Mesendoderm (in vitro differentiated cells): ENCODE results near the gene CALCOCO1.

Experiments used
- DNase-seq: peaks from one replicate; pipeline ENCODE4 v3.0.0; 2013
- H2AK5ac ChIP-seq: 2 replicates; pipeline ENCODE4 v1.6.1; 2013; ENCODE audit warnings: low read length, inconsistent platforms
- H2BK120ac ChIP-seq: 2 replicates; pipeline ENCODE4 v1.6.1; 2013; ENCODE audit warnings: low read depth, mild to moderate bottlenecking, low read length, moderate library complexity, mixed read lengths
- H2BK15ac ChIP-seq: replicated peaks from 2 replicates; pipeline ENCODE4 v1.6.1; 2013; ENCODE audit warnings: low read depth, mild to moderate bottlenecking, moderate library complexity
- H2BK5ac ChIP-seq: 2 replicates; pipeline ENCODE4 v1.6.1; 2013; ENCODE audit warnings: low read length, inconsistent platforms
- H3K18ac ChIP-seq: 2 replicates; pipeline ENCODE4 v1.6.1; 2013; ENCODE audit warnings: mild to moderate bottlenecking, low read length, mixed read lengths
- H3K23ac ChIP-seq: one replicate; pipeline ENCODE4 v1.6.1; 2013; ENCODE audit warnings: low read length
- H3K27ac ChIP-seq: 2 replicates; pipeline ENCODE4 v1.5.1; 2013; ENCODE audit warnings: low read depth, mild to moderate bottlenecking, inconsistent platforms, low read length, moderate library complexity
- H3K27me3 ChIP-seq: 2 replicates; pipeline ENCODE4 v1.6.1; 2013; ENCODE audit warnings: low read length, control low read depth, mild to moderate bottlenecking, inconsistent platforms; ENCODE audit not compliant: insufficient read depth, poor library complexity
- H3K36me3 ChIP-seq: 2 replicates; pipeline ENCODE4 v1.6.1; 2013; ENCODE audit warnings: low read length, inconsistent platforms; ENCODE audit not compliant: control insufficient read depth, insufficient read depth
- H3K4ac ChIP-seq: one replicate; pipeline ENCODE4 v1.6.1; 2013; ENCODE audit warnings: low read depth, mild to moderate bottlenecking, low read length, moderate library complexity
- H3K4me1 ChIP-seq: 2 replicates; pipeline ENCODE4 v1.6.1; 2013; ENCODE audit warnings: low read depth, low read length, inconsistent platforms; ENCODE audit not compliant: control insufficient read depth
- H3K4me2 ChIP-seq: 2 replicates; pipeline ENCODE4 v1.6.1; 2013; ENCODE audit warnings: low read length
- H3K4me3 ChIP-seq: 2 replicates; pipeline ENCODE4 v1.5.1; 2013; ENCODE audit warnings: mild to moderate bottlenecking, low read length
- H3K56ac ChIP-seq: one replicate; pipeline ENCODE4 v1.6.1; 2013; ENCODE audit warnings: low read length
- H3K79me1 ChIP-seq: 2 replicates; pipeline ENCODE4 v1.6.1; 2013; ENCODE audit warnings: low read length, inconsistent platforms
- H3K79me2 ChIP-seq: 2 replicates; pipeline ENCODE4 v1.6.1; 2013; ENCODE audit warnings: mild to moderate bottlenecking, low read length; ENCODE audit not compliant: control insufficient read depth, insufficient read depth
- H3K9ac ChIP-seq: 2 replicates; pipeline ENCODE4 v1.6.1; 2013; ENCODE audit warnings: low read length, inconsistent platforms
- H4K5ac ChIP-seq: one replicate; pipeline ENCODE4 v1.6.1; 2013; ENCODE audit warnings: low read length
- H4K8ac ChIP-seq: one replicate; pipeline ENCODE4 v1.6.1; 2013; ENCODE audit warnings: low read depth, mild to moderate bottlenecking, control low read depth, low read length, moderate library complexity
- WGBS: extraction: QIAGEN DNeasy Blood & Tissue Kit; methylation state at CpG from one replicate; pipeline ENCODE4 v1.1.7; 2013; ENCODE audit warnings: low lambda C conversion rate, missing lambda C conversion rate; ENCODE audit not compliant: insufficient coverage; ENCODE audit errors: extremely low coverage; 5-methylcytosine and 5-hydroxymethylcytosine counted together

Gene CALCOCO1

GRCh38 chr12:53709671-53710070 lies 17.6 kb downstream of the CALCOCO1 start:
- Histone ChIP-seq H2BK120ac (no peak overlapping the region), H3K4ac (no peak overlapping the region), H3K36me3 (no peaks in the 10 kb centered on the region), H2BK5ac (no peak overlapping the region), H3K4me2 (no peak overlapping the region), H4K8ac (no peak overlapping the region), H3K27me3 (peaks cover 2% of the 10 kb centered on the region), H3K79me1 (no peaks in the 10 kb centered on the region), H3K18ac (no peak overlapping the region), H3K56ac (no peak overlapping the region), H3K9ac (no peak overlapping the region), H3K23ac (no peak overlapping the region), H4K5ac (no peak overlapping the region), H2AK5ac (no peak overlapping the region), H3K4me3 (no peak overlapping the region), H3K79me2 (no peaks in the 10 kb centered on the region), H2BK15ac (no peak overlapping the region), H3K4me1 (no peaks in the 10 kb centered on the region), H3K27ac (no peak overlapping the region)
- WGBS = no CpG with 5 or more reads among the region's 4 CpGs
- DNase-seq = no peak

DNA sequence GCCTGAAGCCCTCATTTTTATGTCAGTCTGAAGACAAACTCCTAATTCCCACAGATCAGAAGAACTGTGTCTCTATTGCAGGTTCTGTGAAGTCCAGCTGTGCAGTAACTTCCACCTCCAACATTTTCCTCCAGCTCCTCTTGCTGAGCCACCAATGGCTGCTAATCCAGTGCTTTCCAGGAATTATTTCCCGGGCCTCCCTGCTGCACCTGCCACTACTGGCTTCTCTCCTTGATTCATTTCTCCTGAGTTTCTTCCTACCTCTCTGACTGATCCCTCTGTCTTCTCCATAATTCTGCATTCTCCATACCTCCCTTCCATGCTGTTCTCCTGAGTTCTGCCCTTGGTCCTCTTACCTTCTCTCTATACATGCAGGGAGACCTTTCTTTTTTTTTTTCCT lies 21.2 kb downstream of the CALCOCO1 start:
- no peaks in the 10 kb centered on the region for H3K4me1 ChIP-seq
- H2BK120ac ChIP-seq = no peak overlapping the region
- no CpG with 5 or more reads among the region's 1 CpG for WGBS
- no peak overlapping the region for H4K5ac ChIP-seq
- no peaks in the 10 kb centered on the region for H3K36me3 ChIP-seq
- H3K79me1 ChIP-seq = no peaks in the 10 kb centered on the region
- no peak overlapping the region for H2BK15ac ChIP-seq
- no peak overlapping the region for H2BK5ac ChIP-seq
- no peak overlapping the region for H3K27ac ChIP-seq
- no peak overlapping the region for H3K56ac ChIP-seq
- H3K23ac ChIP-seq = no peak overlapping the region
- H3K27me3 ChIP-seq = peaks cover 2% of the 10 kb centered on the region
- H4K8ac ChIP-seq = no peak overlapping the region
- H2AK5ac ChIP-seq = no peak overlapping the region
- no peak overlapping the region for H3K4me3 ChIP-seq
- H3K9ac ChIP-seq = no peak overlapping the region
- no peak for DNase-seq
- H3K4me2 ChIP-seq = no peak overlapping the region
- no peak overlapping the region for H3K4ac ChIP-seq
- H3K79me2 ChIP-seq = no peaks in the 10 kb centered on the region
- H3K18ac ChIP-seq = no peak overlapping the region

DNA sequence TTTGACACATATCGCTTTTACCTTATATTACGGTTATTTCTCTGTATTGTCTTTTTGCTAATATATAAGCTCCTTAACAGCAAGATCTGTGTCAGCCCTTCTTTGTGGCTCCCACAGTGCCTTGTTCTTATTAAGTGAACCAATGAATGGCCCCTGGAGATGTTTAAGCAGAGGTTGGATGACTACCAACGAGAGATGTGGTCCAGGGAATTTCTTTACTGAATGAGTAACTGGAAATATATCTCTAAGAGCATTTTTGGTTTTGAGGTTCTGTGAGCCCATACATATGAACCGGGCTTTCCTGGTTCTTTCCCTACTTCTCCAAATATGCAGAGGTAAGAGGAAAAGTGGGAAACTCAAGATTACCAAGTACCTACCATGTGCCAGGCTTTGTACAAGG lies 23.5 kb downstream of the CALCOCO1 start:
- H3K79me1 ChIP-seq = no peaks in the 10 kb centered on the region
- no peak overlapping the region for H4K8ac ChIP-seq
- no CpG with 5 or more reads among the region's 4 CpGs for WGBS
- H2BK5ac ChIP-seq = no peak overlapping the region
- no peak overlapping the region for H2BK15ac ChIP-seq
- no peaks in the 10 kb centered on the region for H3K36me3 ChIP-seq
- no peak overlapping the region for H3K27ac ChIP-seq
- H2AK5ac ChIP-seq = no peak overlapping the region
- H3K79me2 ChIP-seq = no peaks in the 10 kb centered on the region
- no peak overlapping the region for H3K9ac ChIP-seq
- H3K4ac ChIP-seq = no peak overlapping the region
- H3K4me1 ChIP-seq = no peaks in the 10 kb centered on the region
- H3K4me2 ChIP-seq = no peak overlapping the region
- no peak overlapping the region for H3K56ac ChIP-seq
- H3K18ac ChIP-seq = no peak overlapping the region
- no peak overlapping the region for H3K23ac ChIP-seq
- no peak for DNase-seq
- H4K5ac ChIP-seq = no peak overlapping the region
- no peak overlapping the region for H2BK120ac ChIP-seq
- no peak overlapping the region for H3K4me3 ChIP-seq
- H3K27me3 ChIP-seq = peaks cover 4% of the 10 kb centered on the region

GRCh38 chr12:53701518-53702264 lies 25.6 kb downstream of the CALCOCO1 start:
- Histone ChIP-seq H3K36me3 (no peaks in the 10 kb centered on the region), H3K56ac (no peak overlapping the region), H4K8ac (no peak overlapping the region), H3K9ac (no peak overlapping the region), H2BK15ac (no peak overlapping the region), H2BK5ac (no peak overlapping the region), H3K18ac (no peak overlapping the region), H3K27ac (no peak overlapping the region), H3K4me3 (no peak overlapping the region), H3K27me3 (peaks cover 12% of the 10 kb centered on the region), H3K4ac (no peak overlapping the region), H2AK5ac (no peak overlapping the region), H3K4me2 (no peak overlapping the region), H3K23ac (no peak overlapping the region), H2BK120ac (no peak overlapping the region), H3K79me2 (no peaks in the 10 kb centered on the region), H4K5ac (peak overlapping the region; percentile 26), H3K4me1 (no peaks in the 10 kb centered on the region), H3K79me1 (no peaks in the 10 kb centered on the region)
- peak; percentile 71 for DNase-seq
- no CpG with 5 or more reads among the region's 8 CpGs for WGBS

GRCh38 chr12:53700567-53700966 lies 26.7 kb downstream of the CALCOCO1 start:
- Histone ChIP-seq H3K23ac (no peak overlapping the region), H3K9ac (no peak overlapping the region), H3K79me2 (no peaks in the 10 kb centered on the region), H3K4ac (no peak overlapping the region), H3K36me3 (no peaks in the 10 kb centered on the region), H2BK120ac (no peak overlapping the region), H3K27ac (no peak overlapping the region), H4K8ac (no peak overlapping the region), H4K5ac (no peak overlapping the region), H2BK5ac (no peak overlapping the region), H3K27me3 (peaks cover 20% of the 10 kb centered on the region), H2AK5ac (no peak overlapping the region), H3K79me1 (no peaks in the 10 kb centered on the region), H3K4me1 (peaks cover 3% of the 10 kb centered on the region), H2BK15ac (no peak overlapping the region), H3K18ac (no peak overlapping the region), H3K4me3 (no peak overlapping the region), H3K4me2 (no peak overlapping the region), H3K56ac (no peak overlapping the region)
- no CpG with 5 or more reads among the region's 6 CpGs for WGBS
- no peak for DNase-seq

DNA sequence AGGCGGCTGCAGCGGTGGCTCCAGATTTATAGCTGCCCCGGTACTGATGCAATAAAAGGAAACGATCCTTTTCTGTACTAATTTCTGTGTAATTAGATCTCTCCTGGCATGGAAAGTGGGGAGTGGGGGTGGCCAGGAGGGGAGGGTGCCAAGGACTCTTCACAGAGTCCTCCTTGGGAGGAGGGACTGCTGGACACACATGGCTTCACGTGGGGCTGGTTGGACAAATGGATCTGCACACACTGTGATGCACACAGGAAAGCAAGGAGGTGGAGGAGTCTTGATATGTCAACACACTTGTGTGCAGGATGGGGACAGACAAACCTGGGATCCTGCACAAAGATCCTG lies 27.6 kb downstream of the CALCOCO1 start:
- whole genome bisulfite sequencing = no CpG with 5 or more reads among the region's 5 CpGs
- no peak overlapping the region for H2BK15ac ChIP-seq
- H3K4me2 ChIP-seq = no peak overlapping the region
- no peak overlapping the region for H3K56ac ChIP-seq
- no peak overlapping the region for H3K4ac ChIP-seq
- no peak overlapping the region for H4K5ac ChIP-seq
- H3K27ac ChIP-seq = no peak overlapping the region
- no peaks in the 10 kb centered on the region for H3K79me1 ChIP-seq
- no peak overlapping the region for H3K9ac ChIP-seq
- H3K27me3 ChIP-seq = peaks cover 23% of the 10 kb centered on the region
- no peak overlapping the region for H3K4me3 ChIP-seq
- H3K79me2 ChIP-seq = no peaks in the 10 kb centered on the region
- DNase-seq = no peak
- peaks cover 3% of the 10 kb centered on the region for H3K4me1 ChIP-seq
- no peak overlapping the region for H2BK5ac ChIP-seq
- no peak overlapping the region for H2AK5ac ChIP-seq
- H2BK120ac ChIP-seq = no peak overlapping the region
- H3K36me3 ChIP-seq = no peaks in the 10 kb centered on the region
- no peak overlapping the region for H3K23ac ChIP-seq
- no peak overlapping the region for H3K18ac ChIP-seq
- H4K8ac ChIP-seq = no peak overlapping the region
